Measurements from ENCODE around the gene EFCAB14. TPM values are rescaled to one million over a fixed set of nuclear protein-coding genes. Genes with fewer than 3 reads are reported as not detected.
"Not testable (repeated sequence)": the region's sequence is repeated elsewhere in the genome, so short reads cannot be mapped to it uniquely, and the experiment has no call there.

EFCAB14 gene
- polyA plus RNA-seq, 2 donors = 19.3 to 27.8 TPM

DNA sequence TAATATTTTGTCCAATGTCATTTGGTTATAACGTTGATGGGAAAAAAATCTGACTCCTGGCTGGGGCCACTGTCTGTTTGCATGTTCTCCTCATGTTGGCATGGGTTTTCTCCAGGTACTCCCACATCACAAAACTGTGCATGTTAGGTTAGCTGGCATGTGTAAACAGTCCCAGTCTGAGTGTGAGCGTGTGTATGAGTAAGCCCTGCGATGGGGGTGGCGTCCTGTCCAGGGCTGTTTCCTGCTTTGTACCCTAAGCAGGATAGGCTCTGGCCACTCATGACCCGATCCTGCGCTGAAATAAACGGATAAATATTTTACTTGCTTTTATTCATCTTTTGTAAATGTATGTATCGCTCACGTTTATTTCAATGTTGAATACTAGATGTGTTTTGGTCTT is 13.5 kb downstream of the EFCAB14 start:
- Histone ChIP-seq H3K9me3 (ENCODE audit: control insufficient read depth in 2 of 2, insufficient read depth in 1 of 2, low read depth in 1 of 2, low read length in 1 of 2) (no peaks in the 10 kb centered on the region), H3K4me1 (ENCODE audit: control insufficient read depth in 2 of 2, insufficient read depth in 2 of 2, low read length in 1 of 2) (no peaks in the 10 kb centered on the region), H3K27me3 (ENCODE audit: control insufficient read depth in 1 of 2, insufficient read depth in 2 of 2, low read length in 2 of 2) (no peaks in the 10 kb centered on the region), H3K4me3 (ENCODE audit: low read depth in 1 of 2, low read length in 2 of 2) (no peak overlapping the region), H3K27ac (ENCODE audit: low read depth in 2 of 2, low read length in 1 of 2) (no peak overlapping the region), H3K36me3 (ENCODE audit: control insufficient read depth in 2 of 2, insufficient read depth in 2 of 2, low read length in 1 of 2) (peaks cover 6 to 8% of the 10 kb centered on the region in 2 donors)
- 81 to 85% methylated on average over 9 of the region's 9 CpGs for WGBS, 2 donors

GRCh38 chr1:46703927-46704641 is 14.8 kb downstream of the EFCAB14 start:
- Histone ChIP-seq H3K4me1 (ENCODE audit: control insufficient read depth in 2 of 2, insufficient read depth in 2 of 2, low read length in 1 of 2) (no peaks in the 10 kb centered on the region), H3K27me3 (ENCODE audit: control insufficient read depth in 1 of 2, insufficient read depth in 2 of 2, low read length in 2 of 2) (no peaks in the 10 kb centered on the region), H3K27ac (ENCODE audit: low read depth in 2 of 2, low read length in 1 of 2) (no peak overlapping the region), H3K9me3 (ENCODE audit: control insufficient read depth in 2 of 2, insufficient read depth in 1 of 2, low read depth in 1 of 2, low read length in 1 of 2) (no peaks in the 10 kb centered on the region), H3K4me3 (ENCODE audit: low read depth in 1 of 2, low read length in 2 of 2) (no peak overlapping the region), H3K36me3 (ENCODE audit: control insufficient read depth in 2 of 2, insufficient read depth in 2 of 2, low read length in 1 of 2) (peaks cover 5 to 8% of the 10 kb centered on the region in 2 donors)
- WGBS, 2 donors = 90 to 93% methylated on average over 3 of the region's 3 CpGs

DNA sequence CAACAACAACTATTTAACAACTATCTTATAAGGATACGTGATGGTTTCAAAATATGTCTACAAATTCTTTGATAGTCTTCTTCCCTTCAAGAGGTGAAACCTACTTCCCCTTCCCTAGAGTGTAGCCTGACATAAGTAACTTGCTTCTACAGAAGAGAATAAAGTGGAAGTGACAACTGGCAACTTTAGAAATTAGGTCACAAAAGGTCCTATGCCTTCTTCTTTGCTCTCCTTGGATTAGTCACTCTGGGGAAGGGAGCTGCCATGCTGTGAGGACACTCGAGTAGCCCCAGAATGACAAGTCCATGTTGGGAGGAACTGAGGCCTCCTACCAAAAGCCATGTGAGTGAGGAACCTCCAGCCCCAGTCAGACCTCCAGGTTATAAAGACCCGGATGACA is 19.2 kb downstream of the EFCAB14 start:
- 58 to 73% methylated on average over 3 of the region's 3 CpGs for WGBS, 2 donors
- peaks cover 0 to 10% of the 10 kb centered on the region in 2 donors for H3K36me3 ChIP-seq (ENCODE audit: control insufficient read depth in 2 of 2, insufficient read depth in 2 of 2, low read length in 1 of 2)
- no peak overlapping the region for H3K27ac ChIP-seq (ENCODE audit: low read depth in 2 of 2, low read length in 1 of 2)
- no peaks in the 10 kb centered on the region for H3K27me3 ChIP-seq (ENCODE audit: control insufficient read depth in 1 of 2, insufficient read depth in 2 of 2, low read length in 2 of 2)
- H3K9me3 ChIP-seq (ENCODE audit: control insufficient read depth in 2 of 2, insufficient read depth in 1 of 2, low read depth in 1 of 2, low read length in 1 of 2) = no peaks in the 10 kb centered on the region
- H3K4me3 ChIP-seq (ENCODE audit: low read depth in 1 of 2, low read length in 2 of 2) = no peak overlapping the region
- no peaks in the 10 kb centered on the region for H3K4me1 ChIP-seq (ENCODE audit: control insufficient read depth in 2 of 2, insufficient read depth in 2 of 2, low read length in 1 of 2)

GRCh38 chr1:46697053-46697452 is 21.9 kb downstream of the EFCAB14 start:
- Histone ChIP-seq H3K4me1 (ENCODE audit: control insufficient read depth in 2 of 2, insufficient read depth in 2 of 2, low read length in 1 of 2) (no peaks in the 10 kb centered on the region), H3K36me3 (ENCODE audit: control insufficient read depth in 2 of 2, insufficient read depth in 2 of 2, low read length in 1 of 2) (peaks cover 3 to 10% of the 10 kb centered on the region in 2 donors), H3K27me3 (ENCODE audit: control insufficient read depth in 1 of 2, insufficient read depth in 2 of 2, low read length in 2 of 2) (no peaks in the 10 kb centered on the region), H3K4me3 (ENCODE audit: low read depth in 1 of 2, low read length in 2 of 2) (no peak overlapping the region), H3K9me3 (ENCODE audit: control insufficient read depth in 2 of 2, insufficient read depth in 1 of 2, low read depth in 1 of 2, low read length in 1 of 2) (no peaks in the 10 kb centered on the region), H3K27ac (ENCODE audit: low read depth in 2 of 2, low read length in 1 of 2) (no peak overlapping the region)
- 96% methylated on average over 2 of the region's 2 CpGs for WGBS, 2 donors

GRCh38 chr1:46694676-46695075 is 24.2 kb downstream of the EFCAB14 start:
- H3K27ac ChIP-seq (ENCODE audit: low read depth in 2 of 2, low read length in 1 of 2); H3K4me1 ChIP-seq (ENCODE audit: control insufficient read depth in 2 of 2, insufficient read depth in 2 of 2, low read length in 1 of 2); H3K4me3 ChIP-seq (ENCODE audit: low read depth in 1 of 2, low read length in 2 of 2); H3K9me3 ChIP-seq (ENCODE audit: control insufficient read depth in 2 of 2, insufficient read depth in 1 of 2, low read depth in 1 of 2, low read length in 1 of 2); H3K27me3 ChIP-seq (ENCODE audit: control insufficient read depth in 1 of 2, insufficient read depth in 2 of 2, low read length in 2 of 2): not testable (repeated sequence)
- peaks cover 14 to 19% of the 10 kb centered on the region in 2 donors for H3K36me3 ChIP-seq (ENCODE audit: control insufficient read depth in 2 of 2, insufficient read depth in 2 of 2, low read length in 1 of 2)
- WGBS, 2 donors = 94 to 99% methylated on average over 4 of the region's 4 CpGs

- Histone ChIP-seq H3K36me3 (ENCODE audit: control insufficient read depth in 2 of 2, insufficient read depth in 2 of 2, low read length in 1 of 2) (peaks cover 17 to 20% of the 10 kb centered on the region in 2 donors), H3K4me1 (ENCODE audit: control insufficient read depth in 2 of 2, insufficient read depth in 2 of 2, low read length in 1 of 2) (no peaks in the 10 kb centered on the region), H3K27me3 (ENCODE audit: control insufficient read depth in 1 of 2, insufficient read depth in 2 of 2, low read length in 2 of 2) (no peaks in the 10 kb centered on the region), H3K4me3 (ENCODE audit: low read depth in 1 of 2, low read length in 2 of 2) (no peak overlapping the region), H3K9me3 (ENCODE audit: control insufficient read depth in 2 of 2, insufficient read depth in 1 of 2, low read depth in 1 of 2, low read length in 1 of 2) (no peaks in the 10 kb centered on the region), H3K27ac (ENCODE audit: low read depth in 2 of 2, low read length in 1 of 2) (no peak overlapping the region)
- whole genome bisulfite sequencing, 2 donors = 79 to 82% methylated on average over 3 of the region's 3 CpGs
Observed at GRCh38 chr1:46692811-46693770, 25.8 kb downstream of the EFCAB14 start.

- WGBS, 2 donors = 71 to 78% methylated on average over 6 of the region's 6 CpGs
- peaks cover 17 to 20% of the 10 kb centered on the region in 2 donors for H3K36me3 ChIP-seq (ENCODE audit: control insufficient read depth in 2 of 2, insufficient read depth in 2 of 2, low read length in 1 of 2)
Observed at GRCh38 chr1:46691997-46692790, 26.7 kb downstream of the EFCAB14 start.

DNA sequence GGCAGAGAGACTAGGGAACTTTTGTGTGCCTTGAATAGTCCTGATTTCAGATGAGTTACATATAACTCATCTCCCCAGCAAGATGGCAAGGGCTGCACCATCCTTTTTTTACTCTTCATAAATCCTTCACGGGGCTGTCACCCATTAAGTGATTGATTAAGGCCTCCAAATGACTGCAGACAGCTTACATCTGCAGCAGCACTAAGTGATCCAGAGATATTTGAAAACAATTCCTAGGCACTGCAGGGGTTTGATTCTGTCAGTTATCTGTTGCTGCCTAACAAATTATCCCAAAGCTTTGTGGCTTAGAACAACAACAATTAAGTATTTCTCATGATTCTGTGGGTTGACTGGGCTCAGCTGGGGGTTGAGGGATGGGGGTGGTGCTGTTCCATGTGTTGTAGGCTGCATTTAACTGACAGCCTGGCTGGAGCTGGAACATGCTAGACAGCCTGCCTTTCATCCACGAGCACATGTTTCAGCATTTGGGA is 27.9 kb downstream of the EFCAB14 start:
- Histone ChIP-seq H3K4me3 (ENCODE audit: low read depth in 1 of 2, low read length in 2 of 2) (no peak overlapping the region), H3K36me3 (ENCODE audit: control insufficient read depth in 2 of 2, insufficient read depth in 2 of 2, low read length in 1 of 2) (peaks cover 17 to 20% of the 10 kb centered on the region in 2 donors), H3K27me3 (ENCODE audit: control insufficient read depth in 1 of 2, insufficient read depth in 2 of 2, low read length in 2 of 2) (no peaks in the 10 kb centered on the region), H3K27ac (ENCODE audit: low read depth in 2 of 2, low read length in 1 of 2) (no peak overlapping the region), H3K4me1 (ENCODE audit: control insufficient read depth in 2 of 2, insufficient read depth in 2 of 2, low read length in 1 of 2) (peaks cover 2% of the 10 kb centered on the region in 2 donors), H3K9me3 (ENCODE audit: control insufficient read depth in 2 of 2, insufficient read depth in 1 of 2, low read depth in 1 of 2, low read length in 1 of 2) (no peaks in the 10 kb centered on the region)
- WGBS, 2 donors = 86 to 93% methylated on average over 2 of the region's 2 CpGs

More at GRCh38 chr1:46691997-46692790, 26.7 kb downstream of the EFCAB14 start:
- Histone ChIP-seq H3K27me3 (ENCODE audit: control insufficient read depth in 1 of 2, insufficient read depth in 2 of 2, low read length in 2 of 2) (no peaks in the 10 kb centered on the region), H3K9me3 (ENCODE audit: control insufficient read depth in 2 of 2, insufficient read depth in 1 of 2, low read depth in 1 of 2, low read length in 1 of 2) (no peaks in the 10 kb centered on the region), H3K27ac (ENCODE audit: low read depth in 2 of 2, low read length in 1 of 2) (no peak overlapping the region), H3K4me3 (ENCODE audit: low read depth in 1 of 2, low read length in 2 of 2) (no peak overlapping the region), H3K4me1 (ENCODE audit: control insufficient read depth in 2 of 2, insufficient read depth in 2 of 2, low read length in 1 of 2) (peaks cover 2% of the 10 kb centered on the region in 2 donors)

GRCh38 chr1:46689897-46690296 is 29.0 kb downstream of the EFCAB14 start:
- 89 to 94% methylated on average over 1 of the region's 1 CpG for WGBS, 2 donors
- H3K36me3 ChIP-seq (ENCODE audit: control insufficient read depth in 2 of 2, insufficient read depth in 2 of 2, low read length in 1 of 2) = peaks cover 10 to 21% of the 10 kb centered on the region in 2 donors
- H3K4me1 ChIP-seq (ENCODE audit: control insufficient read depth in 2 of 2, insufficient read depth in 2 of 2, low read length in 1 of 2) = peaks cover 2% of the 10 kb centered on the region in 2 donors
- no peak overlapping the region for H3K4me3 ChIP-seq (ENCODE audit: low read depth in 1 of 2, low read length in 2 of 2)
- H3K27me3 ChIP-seq (ENCODE audit: control insufficient read depth in 1 of 2, insufficient read depth in 2 of 2, low read length in 2 of 2) = no peaks in the 10 kb centered on the region
- H3K27ac ChIP-seq (ENCODE audit: low read depth in 2 of 2, low read length in 1 of 2) = no peak overlapping the region
- H3K9me3 ChIP-seq (ENCODE audit: control insufficient read depth in 2 of 2, insufficient read depth in 1 of 2, low read depth in 1 of 2, low read length in 1 of 2) = no peaks in the 10 kb centered on the region

Measured in esophagus (tissue), 2 donors.